Endothelial cell of umbilical vein (primary cell): ENCODE measurements around the gene SLC2A1. TPM values are rescaled to one million over a fixed set of nuclear protein-coding genes. Genes with fewer than 3 reads are reported as not detected.

Source experiments
- BruUV-seq: library from RNA; stranded (reverse); fragments of 400-500 nt; replicated peaks from 2 replicates; lab custom pipeline; 2021; lab: Mats Ljungman, UMichigan
- CTCF ChIA-PET: fragments of 300-600, 350-600 bp; sonication (Branson Sonifier 250); formaldehyde crosslinking; loops from one replicate; lab custom pipeline; 2021; ENCODE audit warnings: antibody characterized with exemption, inconsistent platforms; lab: Charles Lee
- POLR2A ChIA-PET: fragments of 300-600, 350-600 bp; sonication (Branson Sonifier 250); formaldehyde crosslinking; loops from one replicate; lab custom pipeline; 2021; ENCODE audit warnings: antibody characterized with exemption, inconsistent platforms; lab: Charles Lee
- DNase-seq: peaks from one replicate; pipeline ENCODE4 v3.0.0-alpha.2; 2011; ENCODE audit warnings: low read depth, low spot score
- FAIRE-seq: peaks from 2 replicates; lab custom pipeline; 2011; peaks lifted over from hg19 to GRCh38; lab: Jason Lieb, UNC
- H2AFZ ChIP-seq: 2 replicates; pipeline ENCODE4 v1.6.0; 2012; ENCODE audit warnings: low read depth, low read length, control low read depth, inconsistent platforms
- H3K27ac ChIP-seq: 2 replicates; pipeline ENCODE4 v1.5.1; 2011; ENCODE audit warnings: low read depth, mild to moderate bottlenecking, control low read depth, low read length, moderate library complexity; ENCODE audit not compliant: insufficient read depth
- H3K27me3 ChIP-seq, 2 experiments: 2 replicates each; pipeline versions ENCODE4 v1.6.0 to v1.6.1; 2011; ENCODE audit warnings: low read length in 2 of 2, mixed read lengths in 1 of 2; ENCODE audit not compliant: control insufficient read depth in 2 of 2, insufficient read depth in 2 of 2
- H3K36me3 ChIP-seq, 2 experiments: 2 replicates in 1 of 2; 3 replicates in 1 of 2; pipeline ENCODE4 v1.5.1; 2011; ENCODE audit warnings: low read length in 2 of 2, mild to moderate bottlenecking in 1 of 2, moderate library complexity in 1 of 2; ENCODE audit not compliant: control insufficient read depth in 2 of 2, insufficient read depth in 2 of 2; ENCODE audit errors: extremely low read depth in 1 of 2
- H3K4me1 ChIP-seq: 3 replicates; pipeline ENCODE4 v1.5.1; 2011; ENCODE audit warnings: mild to moderate bottlenecking, low read length; ENCODE audit not compliant: control insufficient read depth, insufficient read depth; ENCODE audit errors: extremely low read depth
- H3K4me2 ChIP-seq: 2 replicates; pipeline ENCODE4 v1.6.1; 2011; ENCODE audit warnings: low read length, control low read depth, mixed read lengths; ENCODE audit not compliant: insufficient read depth
- H3K4me3 ChIP-seq, 3 experiments: fragments of 200-600 bp in 1 of 3; sonication (generic), shearing (Covaris generic) in 1 of 3; replicated peaks in 1 of 3; 2 replicates each; pipeline ENCODE4 v1.5.1; 2011 to 2016; ENCODE audit warnings: control low read depth in 3 of 3, low read length in 3 of 3, mild to moderate bottlenecking in 2 of 3, inconsistent platforms in 1 of 3, low read depth in 1 of 3, moderate library complexity in 1 of 3; ENCODE audit not compliant: insufficient read depth in 1 of 3
- H3K79me2 ChIP-seq: 2 replicates; pipeline ENCODE4 v1.6.0; 2012; ENCODE audit warnings: low read length, inconsistent platforms; ENCODE audit not compliant: control insufficient read depth, insufficient read depth
- H3K9ac ChIP-seq: replicated peaks from 2 replicates; pipeline ENCODE3; 2011; ENCODE audit warnings: low read length, control low read depth; ENCODE audit not compliant: insufficient read depth; ENCODE audit errors: extremely low read depth
- H3K9me1 ChIP-seq: replicated peaks from 3 replicates; pipeline ENCODE4 v1.6.0; 2011; ENCODE audit warnings: mild to moderate bottlenecking, low read length; ENCODE audit not compliant: control insufficient read depth, insufficient read depth; ENCODE audit errors: extremely low read depth
- H3K9me3 ChIP-seq: replicated peaks from 2 replicates; pipeline ENCODE4 v1.5.1; 2012; ENCODE audit warnings: low read length, inconsistent platforms; ENCODE audit not compliant: control insufficient read depth, insufficient read depth
- H4K20me1 ChIP-seq: replicated peaks from 2 replicates; pipeline ENCODE3; 2011; ENCODE audit warnings: mild to moderate bottlenecking, low read length; ENCODE audit not compliant: control insufficient read depth, insufficient read depth; ENCODE audit errors: extremely low read depth
- CTCF ChIP-seq, 2 donors: IDR thresholded peaks; 1 replicate in 1 of 2; 2 replicates in 1 of 2; pipeline ENCODE4 v1.5.1; 2011; ENCODE audit warnings: low read length in 2 of 2, mild to moderate bottlenecking in 2 of 2, moderate library complexity in 2 of 2, control low read depth in 1 of 2, inconsistent platforms in 1 of 2, low read depth in 1 of 2; ENCODE audit not compliant: insufficient read depth in 1 of 2; ENCODE audit errors: extremely low read depth in 1 of 2
- EZH2 ChIP-seq: IDR thresholded peaks from 2 replicates; pipeline ENCODE4 v1.6.1; 2012; ENCODE audit warnings: borderline replicate concordance, low read depth, mild to moderate bottlenecking, moderate library complexity, low read length, inconsistent platforms; ENCODE audit not compliant: severe bottlenecking
- FOS ChIP-seq: IDR thresholded peaks from 2 replicates; pipeline ENCODE4 v1.6.1; 2011; ENCODE audit warnings: mild to moderate bottlenecking, low read length, moderate library complexity, borderline replicate concordance; ENCODE audit not compliant: insufficient read depth
- JUN ChIP-seq: IDR thresholded peaks from 2 replicates; pipeline ENCODE4 v1.6.1; 2011; ENCODE audit warnings: borderline replicate concordance, low read depth; ENCODE audit not compliant: insufficient read length, insufficient read depth
- MYC ChIP-seq: IDR thresholded peaks from one replicate; pipeline ENCODE4 v1.6.1; 2011; ENCODE audit warnings: mild to moderate bottlenecking, low read depth, low read length
- POLR2AphosphoS5 ChIP-seq: IDR thresholded peaks from 2 replicates; pipeline ENCODE4 v1.6.1; 2012; ENCODE audit warnings: low read depth, mild to moderate bottlenecking, control low read depth, low read length, moderate library complexity; ENCODE audit not compliant: insufficient read depth
- dilution Hi-C: fragments of 300-500 bp; cut with MboI; formaldehyde crosslinking; loops from one replicate; pipeline ENCODE4 v1.15.0; 2019; ENCODE audit warnings: low sequenced_read_pairs; ENCODE audit not compliant: extremely low pct_ligation_motif_present
- intact Hi-C: fragments of 100-400 bp; cut with micrococcal nuclease; formaldehyde crosslinking; loops from one replicate; pipeline ENCODE4 v1.10.0; 2022
- polyA plus RNA-seq, 4 experiments: library from polyadenylated mRNA; depleted of rRNA in 3 of 4; stranded (reverse) in 3 of 4; unstranded in 1 of 4; fragments of >200 nt; gene quantifications; 2 replicates each; pipeline versions ENCODE4 v1.2.1 to v1.2.3, GENCODE V29; 2011 to 2012; ENCODE audit warnings: missing spikeins in 1 of 4
- total RNA-seq: library from RNA; stranded (reverse); gene quantifications from 2 replicates; pipeline ENCODE4 v1.2.3, GENCODE V29; 2021
- TF ChIP-seq, protein P1 (sequence below): IDR thresholded peaks from 2 replicates; pipeline ENCODE4 v1.6.1; 2011; ENCODE audit not compliant: insufficient read depth, insufficient read length

Gene SLC2A1
- total and polyA plus RNA-seq, 2 donors (not counting 3 experiments of a cell fraction or from before 2014, with no cell fraction given) = 42.2 to 46.5 TPM

- H3K4me2 ChIP-seq = peak overlapping the region; percentile 43
- peaks cover 47% of the 10 kb centered on the region for H3K4me1 ChIP-seq
- ChIA-PET CTCF (interaction anchor here (1.9 to 4.3 kb wide), 3 partner anchors 18 to 132 kb away, joined by 7 to 25 read pairs (median 11); no protein-coding TSS in a partner anchor), POLR2A (no interaction called here)
- BruUV-seq = TSS peak; percentile 89
- no peaks in the 10 kb centered on the region for H3K27me3 ChIP-seq
- H3K9me3 ChIP-seq = no peaks in the 10 kb centered on the region
- FAIRE-seq (peak; percentile 99), DNase-seq (peak; percentile 96)
- peaks cover 0 to 2% of the 10 kb centered on the region in 2 experiments for H3K36me3 ChIP-seq
- H4K20me1 ChIP-seq = no peaks in the 10 kb centered on the region
- intact Hi-C loops (loop anchor here (1.0 kb wide), 3 partner anchors 17 to 265 kb away; partner anchors contain the start of gene SLC2A1), dilution Hi-C loops (no loop called here)
- no peak overlapping the region for H2AFZ ChIP-seq
- peak overlapping the region; percentile 98 for H3K27ac ChIP-seq
- TF ChIP-seq POLR2AphosphoS5 = peak; percentile 92
- peak; percentile 91 for TF ChIP-seq FOS
- TF ChIP-seq EZH2 = no peak
- no peak for TF ChIP-seq CTCF (IDR thresholded peaks at IDR 0.05; ENCODE audit: extremely low read depth in 1 of 2, insufficient read depth in 1 of 2, low read depth in 1 of 2, low read length in 2 of 2)
- TF ChIP-seq, protein P1, sequence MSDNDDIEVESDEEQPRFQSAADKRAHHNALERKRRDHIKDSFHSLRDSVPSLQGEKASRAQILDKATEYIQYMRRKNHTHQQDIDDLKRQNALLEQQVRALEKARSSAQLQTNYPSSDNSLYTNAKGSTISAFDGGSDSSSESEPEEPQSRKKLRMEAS = peak; percentile 50
- peak; percentile 91 for TF ChIP-seq JUN
- no peak for TF ChIP-seq MYC
- no peak overlapping the region for H3K4me3 ChIP-seq
- H3K9ac ChIP-seq = peak overlapping the region; percentile 74
- no peaks in the 10 kb centered on the region for H3K9me1 ChIP-seq
- no peaks in the 10 kb centered on the region for H3K79me2 ChIP-seq
These were observed 17.6 kb downstream of the SLC2A1 start for GRCh38 chr1:42940851-42941639.
